Body of pancreas (tissue), 4 donors: ENCODE data around the gene SHF.

Experiments
- POLR2A ChIP-seq, 3 donors: fragments of 450-650 bp; IDR thresholded peaks; one replicate each; pipeline ENCODE4 v1.6.1; 2016; ENCODE audit warnings: antibody characterized with exemption in 3 of 3, mild to moderate bottlenecking in 2 of 3
- TF ChIP-seq, protein P1 (sequence below), 7 experiments: fragments of 450-650 bp in 4 of 7; fragments of 200-600 bp in 3 of 7; sonication (generic) in 3 of 7; IDR thresholded peaks; one replicate each; pipeline ENCODE4 v1.5.1; 2016 to 2019; ENCODE audit warnings: antibody characterized with exemption in 7 of 7

DNA sequence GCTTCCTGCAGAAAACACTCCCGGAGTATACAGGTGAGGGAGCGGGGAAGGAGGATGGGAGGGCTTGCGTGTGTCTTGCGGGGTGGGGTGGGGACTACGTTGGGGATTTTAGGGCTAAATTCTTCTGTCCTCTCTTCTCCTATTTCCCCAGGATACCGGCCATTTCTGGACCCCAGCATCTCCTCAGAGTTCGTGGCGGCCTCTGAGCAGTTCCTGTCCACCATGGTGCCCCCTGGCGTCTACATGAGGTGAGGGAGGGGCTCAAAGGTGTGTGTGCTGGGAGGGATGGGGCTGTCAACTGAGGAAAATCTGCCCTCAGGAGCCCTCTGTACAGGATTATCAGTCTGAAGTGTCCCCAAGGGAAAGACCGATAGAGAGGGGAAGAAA, 51.4 kb downstream of the SHF start:
- TF ChIP-seq, protein P1, sequence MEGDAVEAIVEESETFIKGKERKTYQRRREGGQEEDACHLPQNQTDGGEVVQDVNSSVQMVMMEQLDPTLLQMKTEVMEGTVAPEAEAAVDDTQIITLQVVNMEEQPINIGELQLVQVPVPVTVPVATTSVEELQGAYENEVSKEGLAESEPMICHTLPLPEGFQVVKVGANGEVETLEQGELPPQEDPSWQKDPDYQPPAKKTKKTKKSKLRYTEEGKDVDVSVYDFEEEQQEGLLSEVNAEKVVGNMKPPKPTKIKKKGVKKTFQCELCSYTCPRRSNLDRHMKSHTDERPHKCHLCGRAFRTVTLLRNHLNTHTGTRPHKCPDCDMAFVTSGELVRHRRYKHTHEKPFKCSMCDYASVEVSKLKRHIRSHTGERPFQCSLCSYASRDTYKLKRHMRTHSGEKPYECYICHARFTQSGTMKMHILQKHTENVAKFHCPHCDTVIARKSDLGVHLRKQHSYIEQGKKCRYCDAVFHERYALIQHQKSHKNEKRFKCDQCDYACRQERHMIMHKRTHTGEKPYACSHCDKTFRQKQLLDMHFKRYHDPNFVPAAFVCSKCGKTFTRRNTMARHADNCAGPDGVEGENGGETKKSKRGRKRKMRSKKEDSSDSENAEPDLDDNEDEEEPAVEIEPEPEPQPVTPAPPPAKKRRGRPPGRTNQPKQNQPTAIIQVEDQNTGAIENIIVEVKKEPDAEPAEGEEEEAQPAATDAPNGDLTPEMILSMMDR (IDR thresholded peaks at IDR 0.05): no peak
- TF ChIP-seq POLR2A (IDR thresholded peaks at IDR 0.05): no peak
